GM21367 (cell line): ENCODE results near the gene FGF14.

Experiments
- ATAC-seq: cut with Tn5 transposase; IDR thresholded peaks from one replicate; pipeline ENCODE4 v1.9.1; 2021; ENCODE audit not compliant: unreplicated experiment

The FGF14 gene

DNA sequence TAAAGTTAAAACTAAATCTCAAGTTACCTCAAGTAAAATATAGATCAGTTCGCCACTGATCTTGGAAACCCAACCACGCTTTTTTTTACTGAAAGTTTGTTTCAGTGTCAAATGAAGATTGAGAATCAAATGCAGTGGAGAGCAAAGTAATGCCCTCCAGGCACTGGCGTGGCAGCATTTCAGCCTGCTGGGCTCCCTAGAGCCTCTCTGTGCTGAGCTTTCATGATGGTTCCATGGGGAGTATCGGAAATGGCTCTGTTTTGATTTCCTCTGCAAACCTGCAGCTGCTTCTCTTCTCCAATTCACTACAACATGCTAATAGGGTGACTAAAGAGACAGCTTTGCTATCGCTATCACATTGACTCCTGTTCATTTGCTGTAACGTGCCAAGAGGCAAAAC, 141.6 kb downstream of the FGF14 start:
- ATAC-seq, result no peak

GRCh38 chr13:102255409-102255808, 146.4 kb downstream of the FGF14 start:
- no peak for ATAC-seq

DNA sequence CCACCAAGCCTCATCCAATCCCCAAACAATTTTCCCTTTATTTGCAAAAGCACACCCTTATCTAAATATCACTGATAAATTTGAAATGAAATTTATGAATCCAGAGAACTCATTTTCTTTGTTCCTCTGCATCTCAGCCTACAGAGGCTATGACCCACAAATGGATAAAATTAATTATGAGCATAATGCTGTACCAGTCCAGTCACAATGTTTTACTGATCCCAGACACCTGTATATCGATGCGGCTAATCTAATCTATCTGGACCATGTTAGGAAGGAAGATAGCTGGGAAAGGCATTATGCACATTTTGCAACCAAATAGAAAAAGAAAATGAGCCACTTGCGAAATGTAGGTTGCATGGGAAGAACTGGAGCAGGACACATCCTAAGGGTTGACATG, 150.0 kb downstream of the FGF14 start:
- ATAC-seq, result no peak

- ATAC-seq, result no peak
Observed at GRCh38 chr13:102250448-102250847, 151.4 kb downstream of the FGF14 start.

DNA sequence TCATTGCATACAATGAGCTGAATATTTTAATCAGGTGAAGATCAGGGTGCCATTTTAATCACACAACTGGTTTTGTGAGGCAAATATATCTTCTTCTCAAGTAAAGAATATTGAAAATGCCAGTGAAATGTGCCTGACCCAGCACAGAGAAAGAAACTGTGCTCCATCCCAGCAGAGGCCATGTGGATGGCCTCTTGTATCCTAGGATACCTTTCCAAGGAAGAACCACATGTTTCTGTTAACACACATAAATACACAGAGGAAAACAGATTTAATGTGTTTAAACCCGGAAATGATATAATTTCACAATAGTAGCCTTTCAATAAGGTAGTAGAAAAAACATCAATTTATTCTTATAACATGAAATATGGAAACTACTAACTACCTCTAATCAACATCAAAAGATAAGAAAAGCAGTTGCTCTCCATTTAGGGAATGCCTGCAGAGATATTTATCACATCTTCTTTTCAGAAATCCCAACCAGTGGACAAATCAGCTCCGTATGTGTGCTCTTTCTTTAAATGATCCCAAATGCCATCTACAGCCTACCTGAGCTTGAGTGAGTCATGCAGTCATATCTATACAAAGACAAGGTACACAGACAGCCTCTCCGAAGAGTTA, 157.1 kb downstream of the FGF14 start:
- no peak for ATAC-seq

- no peak for ATAC-seq
Observed at GRCh38 chr13:102240110-102240509, 161.7 kb downstream of the FGF14 start.

DNA sequence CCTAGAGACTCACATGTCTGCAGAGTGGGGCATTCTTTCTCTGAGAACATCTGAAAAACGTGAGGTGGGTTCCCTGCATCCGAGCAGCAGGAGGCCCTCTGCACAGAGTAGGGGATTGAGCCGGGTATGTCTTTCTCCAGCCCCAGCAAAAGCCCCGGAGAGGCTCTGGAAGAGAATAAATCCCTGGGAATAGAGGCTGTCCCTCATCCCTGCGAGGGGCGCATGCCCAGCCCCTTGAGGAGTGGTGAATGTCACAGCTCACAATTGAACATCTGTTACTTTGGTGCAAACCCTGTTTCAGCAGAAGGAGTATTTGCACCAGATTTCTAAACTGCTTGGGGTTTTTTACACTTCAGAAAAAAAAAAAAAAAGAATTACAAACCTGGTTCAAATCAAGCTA, 164.6 kb downstream of the FGF14 start:
- no peak for ATAC-seq

DNA sequence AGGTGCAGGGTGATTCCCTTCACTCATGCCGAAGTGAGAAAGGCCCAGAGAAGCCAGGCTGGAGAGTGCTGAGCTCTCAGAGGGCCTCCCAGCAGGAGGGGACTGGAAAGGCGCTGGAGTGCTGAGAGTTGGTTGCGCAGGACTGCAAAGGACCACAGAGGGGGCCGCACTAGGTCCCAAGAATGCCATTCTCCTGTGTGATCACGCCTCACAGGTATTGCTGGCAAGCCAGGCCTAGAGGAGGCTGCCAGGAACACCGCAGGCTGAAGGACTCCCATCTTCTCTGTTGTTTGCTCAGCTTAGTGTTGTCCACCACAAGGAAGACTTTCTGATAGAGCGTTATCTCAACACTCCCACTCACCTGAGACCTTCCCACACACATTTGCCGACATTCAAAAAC, 165.0 kb downstream of the FGF14 start:
- no peak for ATAC-seq

DNA sequence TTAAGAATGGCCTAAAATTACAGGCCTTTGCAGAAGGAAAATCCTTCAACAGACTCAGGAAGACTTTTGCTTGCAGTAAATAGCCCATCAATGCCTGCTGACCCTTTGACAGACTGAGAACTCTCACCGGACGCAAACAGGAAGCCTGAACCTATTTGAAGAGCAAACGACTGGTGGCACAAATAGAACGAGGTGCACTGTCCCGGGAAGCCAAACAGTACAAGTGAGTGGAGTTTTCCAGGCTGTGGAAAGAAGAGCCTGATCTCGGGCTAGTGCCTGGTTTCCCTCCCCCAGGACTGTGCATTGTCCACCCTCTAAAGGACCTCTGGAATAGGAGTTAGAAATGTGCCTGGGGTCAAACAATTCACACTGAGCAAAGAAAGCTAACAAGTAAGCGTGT, 165.5 kb downstream of the FGF14 start:
- ATAC-seq, result no peak

DNA sequence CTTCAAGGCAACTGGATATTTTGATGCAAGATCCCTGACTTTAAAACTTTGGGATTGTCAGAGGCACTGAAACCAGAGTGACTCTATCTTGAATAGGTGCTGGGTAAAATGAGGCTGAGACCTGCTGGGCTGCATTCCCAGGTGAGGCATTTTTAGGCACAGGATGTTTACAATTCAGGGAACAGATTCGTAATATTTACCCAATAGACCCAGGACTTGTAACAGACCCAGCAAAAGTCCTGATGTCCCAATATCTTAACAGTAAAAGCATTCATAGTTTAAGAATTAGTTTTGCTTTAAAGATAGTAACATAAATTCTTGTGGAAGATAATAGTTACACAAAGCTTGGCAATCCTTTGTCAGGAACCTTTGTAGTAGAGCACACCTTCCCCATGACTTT, 166.2 kb downstream of the FGF14 start:
- ATAC-seq, result no peak

DNA sequence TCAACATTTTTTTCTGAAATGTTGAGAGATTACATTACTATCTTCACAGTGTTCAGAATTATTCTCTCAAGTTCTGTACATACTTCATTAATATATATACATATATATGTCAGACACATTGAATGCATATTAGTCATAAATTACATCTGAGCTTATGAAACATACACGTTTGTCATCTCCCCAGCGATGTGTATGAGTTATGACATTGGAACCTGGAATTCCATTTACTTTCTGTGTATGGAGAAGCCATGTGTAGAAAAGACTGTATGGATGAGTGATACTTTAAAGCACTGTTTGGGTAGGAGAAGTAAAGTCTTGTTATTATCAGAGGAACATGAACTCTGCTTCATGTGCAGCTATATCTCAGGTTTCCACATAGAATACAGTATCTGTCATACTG, 167.2 kb downstream of the FGF14 start:
- no peak for ATAC-seq

DNA sequence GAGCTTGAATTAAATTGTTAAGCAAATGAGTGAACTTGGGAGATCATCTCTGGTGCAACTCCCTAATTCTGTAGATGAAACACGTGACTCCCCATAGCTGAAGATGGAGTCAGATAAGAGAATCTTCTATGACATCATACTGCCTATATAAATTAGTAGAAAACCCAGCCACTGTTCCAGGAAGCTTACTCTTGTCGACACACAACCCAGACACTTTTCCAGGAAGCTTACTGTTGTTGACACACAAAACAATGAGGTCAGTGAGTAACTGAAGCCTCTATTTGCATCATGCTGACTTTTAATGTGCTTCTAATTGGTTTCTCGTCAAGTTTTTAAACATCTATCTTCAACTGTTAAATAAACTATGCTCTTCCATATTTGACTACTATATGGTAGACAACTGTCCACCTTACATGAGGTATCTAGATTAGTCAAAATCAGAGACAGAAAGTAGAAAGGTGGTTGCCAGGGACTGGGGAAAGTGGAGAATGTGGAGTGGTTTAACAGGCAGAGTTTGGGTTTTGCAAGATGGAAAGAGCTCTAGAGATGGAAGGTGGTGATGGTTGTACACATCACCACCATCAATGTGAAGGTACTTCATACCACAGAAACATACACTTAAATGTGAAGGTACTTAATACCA, 168.2 kb downstream of the FGF14 start:
- no peak for ATAC-seq

DNA sequence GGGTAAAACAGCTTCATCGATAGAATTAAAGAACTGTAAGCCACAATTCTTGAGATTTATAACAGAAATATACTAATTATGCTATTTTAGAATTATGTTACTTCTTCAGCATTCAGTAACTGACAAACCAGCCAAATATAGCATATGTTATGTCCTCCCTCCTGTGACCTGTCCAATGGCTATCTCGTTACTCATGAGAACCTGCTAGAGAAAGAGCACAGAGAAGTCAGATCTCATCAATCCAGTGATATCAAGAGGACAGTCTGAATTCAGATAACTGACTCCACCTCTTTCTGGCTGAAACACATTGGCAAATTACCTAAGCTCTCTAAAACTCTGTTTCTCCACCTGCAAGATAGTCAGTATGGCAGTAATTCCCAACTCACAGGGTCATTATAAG, 170.4 kb downstream of the FGF14 start:
- ATAC-seq, result no peak

DNA sequence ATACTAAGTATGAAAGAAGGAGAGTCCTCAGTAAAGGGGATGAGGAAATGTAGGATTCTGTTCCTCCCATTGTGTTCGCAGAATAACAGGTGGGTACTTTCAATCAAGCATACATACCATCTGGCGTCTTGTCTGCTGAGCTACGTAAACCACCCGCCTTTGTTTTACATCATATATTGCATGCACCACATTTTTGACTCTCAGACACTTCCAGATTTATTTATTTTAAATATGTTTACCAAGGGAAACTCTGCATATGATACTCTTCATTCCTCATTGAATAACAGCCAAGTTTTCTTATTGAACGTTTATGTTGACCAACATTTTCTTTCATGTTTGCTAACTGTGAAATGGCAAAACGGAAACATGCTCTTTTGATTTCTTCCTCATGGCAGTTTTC, 174.1 kb downstream of the FGF14 start:
- no peak for ATAC-seq

DNA sequence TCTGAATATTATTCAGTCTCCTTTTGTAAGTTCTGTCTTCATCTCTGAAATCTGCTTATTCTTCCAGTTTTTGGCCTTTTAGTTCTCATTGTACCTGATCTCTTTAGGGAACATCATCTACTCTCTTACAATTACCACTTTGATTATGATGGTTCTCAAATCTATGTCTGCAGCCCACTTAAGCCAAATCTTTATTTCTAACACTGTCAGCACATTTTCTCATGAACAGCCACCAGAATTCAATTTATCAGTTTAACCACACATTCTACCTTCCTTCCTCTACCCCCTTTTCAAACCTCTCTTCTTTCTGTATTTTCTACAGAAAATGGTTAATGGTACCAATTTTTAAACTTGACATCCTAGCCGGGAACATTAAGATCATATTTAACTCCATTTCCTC, 175.3 kb downstream of the FGF14 start:
- ATAC-seq, result no peak

- ATAC-seq, result no peak
Observed at GRCh38 chr13:102225892-102226291, 176.0 kb downstream of the FGF14 start.

DNA sequence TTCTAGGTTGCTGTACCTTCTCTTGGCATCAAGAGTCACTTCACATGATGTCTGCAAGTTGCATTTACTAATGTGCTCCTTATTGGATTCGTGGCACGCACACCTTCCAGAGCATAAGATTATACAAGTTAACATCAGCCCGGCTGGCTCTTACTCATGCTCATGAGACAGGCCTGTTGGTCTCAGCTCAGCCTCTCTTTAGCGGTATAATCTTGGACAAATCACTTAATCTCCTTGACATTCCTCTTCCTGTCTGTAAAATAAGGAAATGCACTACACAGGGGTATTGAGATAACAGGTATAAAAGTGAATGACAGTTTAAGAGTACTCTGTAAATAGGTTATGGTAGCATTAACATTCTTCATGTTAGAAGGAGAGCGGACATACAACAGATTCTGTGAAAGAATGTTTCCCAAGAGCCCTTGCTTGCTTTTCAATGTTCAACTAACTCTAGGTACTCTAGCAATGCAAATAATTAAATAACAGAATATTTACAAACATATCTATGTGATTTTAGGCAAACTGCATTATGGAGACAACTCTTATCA, 181.1 kb downstream of the FGF14 start:
- ATAC-seq, result no peak

GRCh38 chr13:102214956-102215355, 186.9 kb downstream of the FGF14 start:
- ATAC-seq, result no peak

GRCh38 chr13:102212729-102213128, 189.1 kb downstream of the FGF14 start:
- ATAC-seq, result no peak

DNA sequence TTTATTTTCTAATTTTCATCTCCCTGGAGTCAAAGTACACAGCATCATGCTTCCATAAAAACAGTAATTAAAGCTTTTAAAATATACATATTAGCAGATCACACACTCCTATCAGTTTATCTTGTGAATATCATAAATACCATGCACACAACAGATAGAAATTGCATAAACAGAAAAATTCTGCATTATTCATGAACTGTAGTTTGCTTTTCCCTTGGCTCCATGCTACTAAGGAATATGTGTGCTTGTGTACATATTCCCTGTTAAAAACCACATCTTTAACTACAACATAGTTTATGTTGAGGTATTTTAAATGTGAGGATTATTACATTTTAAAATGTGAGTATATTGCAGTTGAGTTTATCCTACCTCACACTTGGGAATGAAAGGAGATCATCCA, 193.5 kb downstream of the FGF14 start:
- no peak for ATAC-seq

DNA sequence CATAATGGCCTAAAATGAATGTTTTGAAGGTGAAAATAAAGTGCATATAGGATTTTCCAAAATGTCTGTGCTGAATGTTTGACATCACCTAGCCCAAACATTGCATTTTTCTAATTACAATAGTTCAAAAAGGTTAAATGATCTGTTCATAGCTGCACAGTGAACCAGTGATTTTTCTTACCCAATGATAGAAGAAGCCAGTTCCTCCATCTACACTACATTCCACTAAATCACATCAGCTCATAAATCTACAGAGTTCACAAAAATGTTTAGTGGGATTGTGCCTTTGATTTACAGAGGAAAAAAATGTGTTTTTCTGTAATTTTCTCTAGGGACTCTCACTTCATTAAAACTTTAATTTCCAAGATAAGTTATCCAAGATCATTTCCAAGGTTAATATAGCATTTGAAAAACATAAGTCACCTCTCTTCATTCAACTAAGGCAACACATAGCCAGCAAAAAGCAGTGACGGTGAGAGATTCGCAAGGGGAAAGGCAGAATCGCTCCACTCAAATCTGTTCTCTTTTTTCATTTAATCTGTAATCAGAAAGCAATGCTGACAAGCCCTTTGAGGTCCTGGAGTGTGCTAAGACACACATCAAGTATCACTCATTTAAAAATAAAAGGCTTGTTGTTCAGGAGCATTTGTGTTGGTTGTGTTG, 194.0 kb downstream of the FGF14 start:
- ATAC-seq, result no peak

- ATAC-seq, result no peak
Observed at GRCh38 chr13:102203718-102204117, 198.1 kb downstream of the FGF14 start.
